ENCODE measurements around the gene ZFP36L2.
A peak's percentile ranks its signal among the peaks of the same experiment; 100 is the strongest.

ZFP36L2 gene

DNA sequence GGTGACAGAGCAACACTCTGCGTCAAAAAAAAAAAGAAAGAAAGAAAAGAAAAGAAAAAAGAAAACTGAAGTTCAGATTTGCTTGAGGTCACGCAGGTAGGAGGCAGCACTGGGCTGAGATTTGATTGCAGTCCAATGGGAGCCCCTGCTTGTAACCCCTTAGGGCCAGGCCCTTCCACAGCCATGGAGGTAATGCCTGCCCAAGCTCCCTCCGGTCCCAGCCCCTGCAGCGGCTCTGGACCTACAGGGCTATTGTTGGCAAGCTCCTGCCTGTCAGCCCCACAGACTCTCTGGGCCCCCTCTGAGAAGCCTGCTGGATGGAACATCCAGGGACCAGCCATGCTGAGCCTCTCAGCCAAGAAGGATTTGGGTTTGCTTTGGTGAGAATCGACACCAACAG, 12.2 kb downstream of the ZFP36L2 start:
- TF ChIP-seq, protein P1, sequence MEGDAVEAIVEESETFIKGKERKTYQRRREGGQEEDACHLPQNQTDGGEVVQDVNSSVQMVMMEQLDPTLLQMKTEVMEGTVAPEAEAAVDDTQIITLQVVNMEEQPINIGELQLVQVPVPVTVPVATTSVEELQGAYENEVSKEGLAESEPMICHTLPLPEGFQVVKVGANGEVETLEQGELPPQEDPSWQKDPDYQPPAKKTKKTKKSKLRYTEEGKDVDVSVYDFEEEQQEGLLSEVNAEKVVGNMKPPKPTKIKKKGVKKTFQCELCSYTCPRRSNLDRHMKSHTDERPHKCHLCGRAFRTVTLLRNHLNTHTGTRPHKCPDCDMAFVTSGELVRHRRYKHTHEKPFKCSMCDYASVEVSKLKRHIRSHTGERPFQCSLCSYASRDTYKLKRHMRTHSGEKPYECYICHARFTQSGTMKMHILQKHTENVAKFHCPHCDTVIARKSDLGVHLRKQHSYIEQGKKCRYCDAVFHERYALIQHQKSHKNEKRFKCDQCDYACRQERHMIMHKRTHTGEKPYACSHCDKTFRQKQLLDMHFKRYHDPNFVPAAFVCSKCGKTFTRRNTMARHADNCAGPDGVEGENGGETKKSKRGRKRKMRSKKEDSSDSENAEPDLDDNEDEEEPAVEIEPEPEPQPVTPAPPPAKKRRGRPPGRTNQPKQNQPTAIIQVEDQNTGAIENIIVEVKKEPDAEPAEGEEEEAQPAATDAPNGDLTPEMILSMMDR (IDR thresholded peaks at IDR 0.05; ENCODE audit: insufficient read depth, low read length, poor library complexity, severe bottlenecking), result peak; percentile 10
- no peak for DNase-seq (ENCODE audit: extremely low read depth, insufficient read length)

DNA sequence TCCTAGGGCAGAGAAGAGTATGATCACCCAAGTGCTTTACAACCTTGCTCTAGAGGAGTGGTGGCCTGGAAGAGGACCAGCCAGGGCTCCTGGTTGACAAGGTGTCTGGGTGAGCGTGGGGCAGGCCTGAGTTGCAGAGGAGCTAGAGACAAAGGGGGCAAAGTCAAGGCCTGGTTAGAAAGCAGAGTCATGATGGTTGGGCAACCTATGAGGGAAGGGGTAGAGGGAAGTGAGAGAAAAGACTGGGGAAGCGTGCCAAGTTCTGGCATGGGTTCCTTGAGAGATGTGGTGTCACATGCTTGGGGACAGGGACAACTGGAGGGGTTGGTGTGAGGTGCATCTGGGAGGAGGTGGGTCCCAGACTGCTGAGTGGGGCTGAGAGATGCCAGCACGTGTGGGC, 13.5 kb downstream of the ZFP36L2 start:
- TF ChIP-seq, protein P1 (IDR thresholded peaks at IDR 0.05; ENCODE audit: insufficient read depth, low read length, poor library complexity, severe bottlenecking), result no peak
- Histone ChIP-seq H3K4me3 (replicated peaks; ENCODE audit: low read depth, low read length) (no peak overlapping the region), H3K27me3 (replicated peaks; ENCODE audit: control insufficient read depth, insufficient read depth, low read length) (no peaks in the 10 kb centered on the region), H3K36me3 (ENCODE audit: control insufficient read depth, insufficient read depth, low read length) (no peaks in the 10 kb centered on the region)
- no peak for DNase-seq (ENCODE audit: extremely low read depth, insufficient read length)

More for the DNA sequence above, 12.2 kb downstream of the ZFP36L2 start:
- Histone ChIP-seq H3K4me3 (replicated peaks; ENCODE audit: low read depth, low read length) (no peak overlapping the region), H3K27me3 (replicated peaks; ENCODE audit: control insufficient read depth, insufficient read depth, low read length) (no peaks in the 10 kb centered on the region), H3K36me3 (ENCODE audit: control insufficient read depth, insufficient read depth, low read length) (no peaks in the 10 kb centered on the region)

DNA sequence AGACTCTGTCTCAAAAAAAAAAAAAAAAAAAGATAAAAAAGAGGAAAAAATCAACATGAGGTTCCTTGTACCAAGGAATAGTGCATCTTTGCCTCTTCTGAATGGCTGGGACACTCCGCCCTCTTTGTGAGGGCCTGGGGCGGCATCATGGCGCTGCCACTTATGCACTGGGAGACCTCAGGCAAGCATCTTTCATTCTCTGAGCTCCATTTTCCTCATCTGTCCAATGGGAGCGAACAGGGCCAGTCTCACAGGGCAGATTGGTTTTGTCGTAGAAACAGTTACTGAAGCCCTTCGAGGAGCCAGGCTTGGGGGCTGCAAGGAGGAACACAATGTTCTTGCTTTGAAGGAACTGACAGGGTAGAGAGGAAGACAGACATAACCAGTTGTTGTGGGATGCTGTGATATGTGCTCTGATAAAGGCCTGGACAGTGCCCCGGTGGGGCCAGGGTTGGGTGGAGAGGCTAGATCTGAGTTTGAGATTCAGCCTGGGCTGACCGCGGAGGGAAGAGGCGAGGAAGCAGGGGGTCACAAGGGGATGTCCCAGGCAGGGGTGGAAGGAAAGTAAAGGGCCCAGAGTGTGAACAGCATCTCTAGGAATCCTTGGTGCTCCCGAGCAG, 14.1 kb downstream of the ZFP36L2 start:
- no peaks in the 10 kb centered on the region for H3K27me3 ChIP-seq (replicated peaks; ENCODE audit: control insufficient read depth, insufficient read depth, low read length)
- TF ChIP-seq, protein P1 (IDR thresholded peaks at IDR 0.05; ENCODE audit: insufficient read depth, low read length, poor library complexity, severe bottlenecking), result no peak
- no peak overlapping the region for H3K4me3 ChIP-seq (replicated peaks; ENCODE audit: low read depth, low read length)
- DNase-seq (ENCODE audit: extremely low read depth, insufficient read length), result no peak
- H3K36me3 ChIP-seq (ENCODE audit: control insufficient read depth, insufficient read depth, low read length), result no peaks in the 10 kb centered on the region

DNA sequence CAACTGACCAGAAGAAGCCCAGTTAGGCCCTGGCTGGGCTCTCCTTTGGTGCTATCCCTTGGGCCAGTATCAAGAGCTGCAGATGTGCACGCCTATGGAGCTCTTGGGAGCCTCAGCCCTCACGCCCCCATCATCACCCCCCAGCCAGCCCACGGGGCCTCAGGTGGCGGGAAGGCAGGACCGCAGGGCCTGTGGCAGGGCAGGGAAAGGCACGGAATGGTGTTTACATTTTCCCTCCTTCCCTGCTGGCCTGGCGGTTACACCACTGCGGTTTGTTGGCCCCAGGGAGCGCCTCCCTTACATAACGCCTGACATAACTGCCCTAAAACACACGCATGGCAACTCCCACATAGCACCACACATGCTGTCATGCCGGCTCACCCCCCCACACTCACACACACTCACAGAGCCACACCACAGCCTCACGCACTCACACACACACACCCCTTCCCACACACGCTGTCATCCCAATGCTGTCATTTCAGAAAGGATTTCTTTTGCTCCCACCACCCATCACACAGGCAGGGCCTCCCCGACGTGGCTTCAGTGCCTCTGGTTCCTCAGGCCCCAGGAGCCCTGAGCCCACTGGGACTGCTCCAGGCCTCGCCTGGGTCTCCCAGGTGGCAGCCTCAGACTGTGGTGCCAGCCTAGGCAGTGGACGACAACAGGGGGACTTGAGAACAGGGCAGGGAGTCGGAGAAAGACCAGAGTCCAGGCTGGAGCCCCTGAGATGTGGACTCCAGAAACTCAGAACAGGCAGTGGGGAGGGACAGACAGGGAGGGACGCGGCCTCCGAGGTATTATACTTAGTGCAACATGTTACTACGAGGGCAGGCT, 15.7 kb downstream of the ZFP36L2 start:
- TF ChIP-seq, protein P1 (IDR thresholded peaks at IDR 0.05; ENCODE audit: insufficient read depth, low read length, poor library complexity, severe bottlenecking), result no peak
- H3K4me3 ChIP-seq (replicated peaks; ENCODE audit: low read depth, low read length), result no peak overlapping the region
- no peaks in the 10 kb centered on the region for H3K36me3 ChIP-seq (ENCODE audit: control insufficient read depth, insufficient read depth, low read length)
- DNase-seq (ENCODE audit: extremely low read depth, insufficient read length), result no peak
- H3K27me3 ChIP-seq (replicated peaks; ENCODE audit: control insufficient read depth, insufficient read depth, low read length), result no peaks in the 10 kb centered on the region

DNA sequence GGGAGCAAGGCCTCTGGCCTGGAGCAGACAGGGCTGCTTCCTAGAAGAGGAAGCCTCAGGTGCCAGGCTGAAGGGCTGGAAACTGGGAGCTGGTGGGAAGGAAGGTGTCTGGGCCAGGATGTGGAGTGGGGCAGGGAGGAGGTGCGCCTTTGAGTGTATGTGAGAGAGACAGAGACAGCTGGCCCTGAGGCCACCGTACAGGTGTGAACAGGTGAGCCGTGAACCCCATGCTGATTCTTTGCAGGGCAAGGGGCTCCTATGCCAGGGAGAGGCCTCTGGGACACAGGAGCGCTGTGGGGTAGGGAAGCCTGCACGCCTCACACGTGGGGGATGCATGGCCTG, 16.3 kb downstream of the ZFP36L2 start:
- DNase-seq (ENCODE audit: extremely low read depth, insufficient read length), result no peak
- Histone ChIP-seq H3K27me3 (replicated peaks; ENCODE audit: control insufficient read depth, insufficient read depth, low read length) (no peaks in the 10 kb centered on the region), H3K36me3 (ENCODE audit: control insufficient read depth, insufficient read depth, low read length) (no peaks in the 10 kb centered on the region), H3K4me3 (replicated peaks; ENCODE audit: low read depth, low read length) (no peak overlapping the region)
- TF ChIP-seq, protein P1 (IDR thresholded peaks at IDR 0.05; ENCODE audit: insufficient read depth, low read length, poor library complexity, severe bottlenecking), result no peak

All from GM06990 (cell line).